Fibroblast of the aortic adventitia (primary cell): ENCODE results near the gene CHRM1. TPM values are rescaled to one million over a fixed set of nuclear protein-coding genes. Genes with fewer than 3 reads are reported as not detected.
"Not testable (repeated sequence)": the region's sequence is repeated elsewhere in the genome, so short reads cannot be mapped to it uniquely, and the experiment has no call there.

Source experiments
- DNase-seq: peaks from one replicate; pipeline ENCODE4 v3.0.0-alpha.2; 2010; ENCODE audit warnings: low read depth
- H3K4me3 ChIP-seq: 2 replicates; pipeline ENCODE4 v1.5.1; 2011; ENCODE audit warnings: low read depth, mild to moderate bottlenecking, control low read depth, low read length, moderate library complexity
- total RNA-seq: library from RNA; depleted of rRNA; stranded (reverse); fragments of >200 nt; gene quantifications from 2 replicates; pipeline ENCODE4 v1.2.3, GENCODE V29; 2012; ENCODE audit warnings: low replicate concordance
- TF ChIP-seq, protein P1 (sequence below): IDR thresholded peaks from 2 replicates; pipeline ENCODE4 v1.5.1; 2011; ENCODE audit warnings: mild to moderate bottlenecking, low read length, control low read depth, inconsistent platforms; ENCODE audit not compliant: insufficient read depth

CHRM1 gene
- total RNA-seq, 1 donor, result not detected

DNA sequence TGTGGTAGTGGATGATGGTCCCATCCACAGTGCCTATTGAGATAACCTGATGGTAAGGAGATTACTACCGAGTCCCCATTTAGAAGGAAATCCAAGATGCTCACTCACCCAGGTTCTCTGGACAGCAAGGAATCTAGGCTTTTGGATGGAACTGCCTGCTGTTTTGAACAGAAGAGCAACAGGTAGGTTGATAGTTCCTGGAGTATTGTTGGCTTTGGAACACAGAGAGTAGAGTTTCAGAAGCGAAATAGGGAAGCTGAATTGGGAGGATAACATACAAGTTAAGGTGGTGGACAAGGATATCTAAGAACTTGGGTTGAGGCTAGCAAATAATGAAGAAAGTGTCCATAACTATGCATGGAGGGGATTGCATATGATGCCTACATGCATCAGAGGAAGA is 36.0 kb upstream of the CHRM1 start:
- no peak for DNase-seq
- no peak overlapping the region for H3K4me3 ChIP-seq
- TF ChIP-seq, protein P1, sequence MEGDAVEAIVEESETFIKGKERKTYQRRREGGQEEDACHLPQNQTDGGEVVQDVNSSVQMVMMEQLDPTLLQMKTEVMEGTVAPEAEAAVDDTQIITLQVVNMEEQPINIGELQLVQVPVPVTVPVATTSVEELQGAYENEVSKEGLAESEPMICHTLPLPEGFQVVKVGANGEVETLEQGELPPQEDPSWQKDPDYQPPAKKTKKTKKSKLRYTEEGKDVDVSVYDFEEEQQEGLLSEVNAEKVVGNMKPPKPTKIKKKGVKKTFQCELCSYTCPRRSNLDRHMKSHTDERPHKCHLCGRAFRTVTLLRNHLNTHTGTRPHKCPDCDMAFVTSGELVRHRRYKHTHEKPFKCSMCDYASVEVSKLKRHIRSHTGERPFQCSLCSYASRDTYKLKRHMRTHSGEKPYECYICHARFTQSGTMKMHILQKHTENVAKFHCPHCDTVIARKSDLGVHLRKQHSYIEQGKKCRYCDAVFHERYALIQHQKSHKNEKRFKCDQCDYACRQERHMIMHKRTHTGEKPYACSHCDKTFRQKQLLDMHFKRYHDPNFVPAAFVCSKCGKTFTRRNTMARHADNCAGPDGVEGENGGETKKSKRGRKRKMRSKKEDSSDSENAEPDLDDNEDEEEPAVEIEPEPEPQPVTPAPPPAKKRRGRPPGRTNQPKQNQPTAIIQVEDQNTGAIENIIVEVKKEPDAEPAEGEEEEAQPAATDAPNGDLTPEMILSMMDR, result no peak

DNA sequence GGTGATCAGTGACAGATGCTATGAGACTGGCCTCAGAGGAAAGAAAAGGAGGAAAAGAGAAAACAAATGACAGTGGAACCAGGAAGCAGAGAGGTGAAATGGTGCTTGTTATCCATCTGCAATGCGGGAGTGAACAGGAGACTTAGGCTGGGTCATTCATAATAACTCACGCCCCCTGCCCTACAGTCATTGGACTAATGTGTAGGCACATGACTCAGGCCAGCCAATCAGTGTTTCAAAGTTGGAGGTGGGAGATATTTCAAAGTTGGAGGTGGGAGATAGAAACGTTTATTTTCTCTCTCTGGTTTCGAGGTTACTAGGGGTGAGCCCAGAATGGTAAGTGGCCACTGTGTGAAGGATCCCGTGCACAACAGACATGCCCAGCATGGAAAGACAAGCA is 33.3 kb upstream of the CHRM1 start:
- TF ChIP-seq, protein P1, result no peak
- no peak overlapping the region for H3K4me3 ChIP-seq
- DNase-seq, result no peak

DNA sequence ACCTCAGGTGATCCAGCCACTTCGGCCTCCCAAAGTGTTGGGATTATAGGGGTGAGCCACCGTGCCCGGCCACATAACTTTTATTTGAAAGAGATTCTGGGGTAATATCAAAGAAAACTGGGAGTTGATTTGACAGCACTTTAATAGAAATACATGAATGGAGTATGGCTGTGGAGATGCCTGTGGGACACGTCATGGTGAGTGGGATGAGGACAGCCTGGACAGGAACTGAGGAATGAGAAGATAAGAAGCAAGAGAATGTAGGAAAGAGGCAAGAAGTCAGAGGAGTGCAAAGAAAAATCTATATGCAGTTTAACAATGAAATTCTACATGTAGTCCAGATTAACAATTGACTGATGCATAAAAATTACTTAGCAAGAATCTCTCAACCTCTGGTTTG is 32.6 kb upstream of the CHRM1 start:
- H3K4me3 ChIP-seq, result no peak overlapping the region
- DNase-seq, result peak; percentile 15
- TF ChIP-seq, protein P1, result no peak

DNA sequence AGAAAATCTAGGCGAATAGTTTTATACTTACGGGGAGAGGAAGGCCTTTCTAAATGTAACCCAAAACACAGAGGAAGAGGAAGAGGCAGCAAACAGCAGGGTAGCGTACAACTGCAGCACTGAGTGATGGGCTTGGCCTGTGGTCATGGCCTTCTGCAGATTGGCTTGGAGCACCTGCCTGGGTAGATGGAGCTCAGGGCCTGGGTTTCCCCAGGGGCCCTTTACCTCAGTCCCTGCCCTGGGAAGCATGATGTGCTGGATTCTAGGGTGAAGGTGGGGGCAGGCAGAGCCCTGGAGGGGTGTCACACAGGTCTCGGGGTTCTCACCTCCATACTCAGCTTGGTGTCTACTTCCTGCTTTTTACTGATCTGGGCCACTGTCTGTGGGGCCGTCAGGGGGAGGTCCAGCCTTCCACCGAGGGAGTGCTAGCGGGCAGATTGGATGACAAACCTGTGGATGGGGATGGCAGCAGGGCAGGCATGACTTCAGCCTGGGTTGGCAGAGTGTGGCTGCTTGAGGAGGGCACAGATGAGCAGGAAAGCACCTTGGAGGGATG is 27.7 kb upstream of the CHRM1 start:
- no peak overlapping the region for H3K4me3 ChIP-seq
- DNase-seq, result no peak
- TF ChIP-seq, protein P1, result no peak

DNA sequence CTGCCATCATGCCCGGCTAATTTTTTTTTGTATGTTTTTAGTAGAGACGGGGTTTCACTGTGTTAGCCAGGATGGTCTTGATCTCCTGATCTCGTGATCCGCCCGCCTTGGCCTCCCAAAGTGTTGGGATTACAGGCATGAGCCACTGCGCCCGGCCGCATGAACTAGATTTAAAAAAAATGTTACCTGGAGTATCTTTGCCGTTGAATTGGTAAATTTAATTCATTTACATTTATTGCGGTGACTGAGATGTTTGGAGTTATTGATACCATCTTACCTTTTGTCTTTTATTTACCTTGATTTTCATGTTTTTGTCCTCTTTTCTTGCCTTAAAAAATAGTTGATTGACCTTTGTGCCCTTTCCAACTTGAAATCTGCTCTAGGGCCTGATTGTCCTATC is 24.4 kb upstream of the CHRM1 start:
- DNase-seq, result not testable (repeated sequence)

DNA sequence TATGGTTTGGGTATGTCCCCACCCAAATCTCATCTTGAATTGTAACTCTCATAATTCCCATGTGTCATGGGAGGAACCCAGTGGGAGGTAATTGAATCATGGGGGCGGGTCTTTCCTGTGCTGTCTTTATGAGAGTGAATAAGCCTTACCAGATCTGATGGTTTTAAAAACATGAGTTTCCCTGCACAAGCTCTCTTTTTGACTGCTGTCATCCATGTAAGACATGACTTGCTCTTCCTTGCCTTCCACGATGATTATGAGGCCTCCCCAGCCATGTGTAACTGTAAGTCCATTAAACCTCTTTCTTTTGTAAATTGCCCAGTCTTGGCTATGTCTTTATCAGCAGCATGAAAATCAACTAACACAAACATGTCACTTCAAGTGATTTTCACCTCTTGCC is 16.4 kb upstream of the CHRM1 start:
- not testable (repeated sequence) for H3K4me3 ChIP-seq, DNase-seq

More for the DNA sequence above, 24.4 kb upstream of the CHRM1 start:
- not testable (repeated sequence) for H3K4me3 ChIP-seq

DNA sequence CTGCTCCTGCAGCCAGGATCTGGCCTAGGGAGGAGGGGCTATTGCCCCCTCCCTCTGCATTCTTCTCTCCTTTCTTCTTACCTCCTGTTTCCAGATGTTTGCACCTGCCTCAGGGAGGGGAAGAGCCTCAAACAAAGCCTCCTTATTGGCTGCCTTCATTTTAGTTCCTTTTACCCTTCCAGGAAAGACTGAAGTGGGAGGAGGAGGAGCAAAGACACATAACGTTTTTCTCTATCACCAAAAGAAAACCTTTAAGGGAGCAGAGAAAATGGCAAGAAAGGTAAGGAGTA is 13.3 kb upstream of the CHRM1 start:
- H3K4me3 ChIP-seq, result no peak overlapping the region
- no peak for DNase-seq
- TF ChIP-seq, protein P1, result no peak

DNA sequence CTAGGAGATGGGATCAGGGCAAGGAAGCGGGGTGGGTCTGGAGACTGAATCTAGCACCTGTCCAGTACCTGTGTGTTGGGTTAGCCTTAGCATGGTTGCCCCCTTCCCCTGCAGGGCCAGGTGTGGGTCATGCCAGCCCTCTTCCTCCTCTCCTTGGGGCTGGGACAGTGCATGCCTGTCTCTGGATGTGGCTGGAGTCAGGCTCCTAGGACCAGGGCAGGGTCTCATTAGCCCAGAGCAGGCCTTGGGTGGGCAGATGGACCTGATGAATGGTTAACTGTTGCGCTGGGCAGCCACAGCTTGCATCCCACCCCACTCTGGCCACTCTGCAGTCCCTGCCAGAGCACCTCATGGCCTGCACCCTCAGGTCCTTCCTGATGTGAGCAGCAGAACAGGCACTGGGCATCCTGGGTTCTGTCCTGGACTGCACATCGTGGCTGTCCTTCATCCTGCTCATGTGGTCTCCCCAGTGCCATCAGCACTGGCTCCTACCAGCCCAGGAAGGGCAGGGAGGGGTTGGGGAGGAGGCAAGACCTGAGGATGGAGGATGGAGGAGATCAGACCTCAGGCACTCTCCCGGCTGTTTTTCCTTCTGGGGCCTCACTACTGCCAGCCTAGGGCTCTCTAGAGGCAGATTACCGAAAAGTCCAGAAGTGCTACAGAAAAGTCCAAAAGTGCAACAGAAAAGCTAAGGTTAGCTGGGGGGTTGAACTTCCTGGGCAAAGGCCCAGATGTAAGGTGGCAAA is 12.8 kb upstream of the CHRM1 start:
- DNase-seq, result no peak
- H3K4me3 ChIP-seq, result no peak overlapping the region
- TF ChIP-seq, protein P1, result no peak
